Uterus (tissue), 4 donors: ENCODE results near the gene MOSPD3. TPM values are rescaled to one million over a fixed set of nuclear protein-coding genes. Genes with fewer than 3 reads are reported as not detected.

ENCODE experiments used
- DNase-seq, 2 donors: peaks; one replicate each; pipeline ENCODE4 v3.0.0-alpha.2; 2019 to 2020
- H3K27ac ChIP-seq, 2 donors: fragments of 200-600 bp; sonication (generic); 1 replicate in 1 of 2; 2 replicates in 1 of 2; pipeline ENCODE4 v1.5.1; 2016 to 2018
- H3K27me3 ChIP-seq, 2 donors: fragments of 200-600 bp; sonication (generic); one replicate each; pipeline ENCODE4 v1.5.1; 2018 to 2019; ENCODE audit warnings: control low read depth in 1 of 2
- H3K36me3 ChIP-seq, 2 donors: fragments of 200-600 bp; sonication (generic); one replicate each; pipeline ENCODE4 v1.5.1; 2019; ENCODE audit warnings: control low read depth in 1 of 2
- H3K4me1 ChIP-seq, 2 donors: fragments of 200-600 bp; sonication (generic); one replicate each; pipeline ENCODE4 v1.5.1; 2018 to 2019; ENCODE audit warnings: control low read depth in 1 of 2
- H3K4me3 ChIP-seq, 2 donors: fragments of 200-600 bp; sonication (generic); 1 replicate in 1 of 2; 2 replicates in 1 of 2; pipeline ENCODE4 v1.5.1; 2018 to 2019; ENCODE audit warnings: mild to moderate bottlenecking in 1 of 2
- H3K9me3 ChIP-seq, 2 donors: fragments of 200-600 bp; sonication (generic); one replicate each; pipeline ENCODE4 v1.5.1; 2019; ENCODE audit warnings: control low read depth in 1 of 2
- POLR2A ChIP-seq, 2 donors: fragments of 450-650 bp; IDR thresholded peaks; one replicate each; pipeline ENCODE4 v1.6.1; 2016; ENCODE audit warnings: antibody characterized with exemption in 2 of 2, mild to moderate bottlenecking in 1 of 2, moderate library complexity in 1 of 2
- intact Hi-C: fragments of 100-400 bp; cut with DNase I; formaldehyde crosslinking; loops from one replicate; pipeline ENCODE4 v1.15.1; 2023; ENCODE audit warnings: low total_unique reads
- total RNA-seq, 4 donors: library from RNA; depleted of rRNA in 3 of 4; stranded (reverse); fragments of >200 nt in 3 of 4; gene quantifications; one replicate each; pipeline versions ENCODE4 v1.1.0 to v1.2.4, GENCODE V29; 2014 to 2023
- TF ChIP-seq, protein P1 (sequence below), 4 experiments: fragments of 200-600 bp in 2 of 4; fragments of 450-650 bp in 2 of 4; sonication (generic) in 2 of 4; IDR thresholded peaks; one replicate each; pipeline ENCODE4 v1.5.1; 2016 to 2019; ENCODE audit warnings: antibody characterized with exemption in 4 of 4, mild to moderate bottlenecking in 2 of 4, moderate library complexity in 1 of 4
- donor health status: DM: yes; HTN: yes; CAD: no.

Gene MOSPD3
- total RNA-seq, 4 donors from 2014 or later, result 1.3 to 35.3 (median 15.1) TPM

- intact Hi-C loops, result no loop called here
- DNase-seq, result no peak
- Histone ChIP-seq H3K4me3 (no peak overlapping the region), H3K27ac (no peak overlapping the region), H3K4me1 (peaks cover 0 to 6% of the 10 kb centered on the region in 2 donors), H3K9me3 (no peaks in the 10 kb centered on the region), H3K27me3 (no peaks in the 10 kb centered on the region), H3K36me3 (no peaks in the 10 kb centered on the region)
- no peak for TF ChIP-seq POLR2A (IDR thresholded peaks at IDR 0.05)
- TF ChIP-seq, protein P1, sequence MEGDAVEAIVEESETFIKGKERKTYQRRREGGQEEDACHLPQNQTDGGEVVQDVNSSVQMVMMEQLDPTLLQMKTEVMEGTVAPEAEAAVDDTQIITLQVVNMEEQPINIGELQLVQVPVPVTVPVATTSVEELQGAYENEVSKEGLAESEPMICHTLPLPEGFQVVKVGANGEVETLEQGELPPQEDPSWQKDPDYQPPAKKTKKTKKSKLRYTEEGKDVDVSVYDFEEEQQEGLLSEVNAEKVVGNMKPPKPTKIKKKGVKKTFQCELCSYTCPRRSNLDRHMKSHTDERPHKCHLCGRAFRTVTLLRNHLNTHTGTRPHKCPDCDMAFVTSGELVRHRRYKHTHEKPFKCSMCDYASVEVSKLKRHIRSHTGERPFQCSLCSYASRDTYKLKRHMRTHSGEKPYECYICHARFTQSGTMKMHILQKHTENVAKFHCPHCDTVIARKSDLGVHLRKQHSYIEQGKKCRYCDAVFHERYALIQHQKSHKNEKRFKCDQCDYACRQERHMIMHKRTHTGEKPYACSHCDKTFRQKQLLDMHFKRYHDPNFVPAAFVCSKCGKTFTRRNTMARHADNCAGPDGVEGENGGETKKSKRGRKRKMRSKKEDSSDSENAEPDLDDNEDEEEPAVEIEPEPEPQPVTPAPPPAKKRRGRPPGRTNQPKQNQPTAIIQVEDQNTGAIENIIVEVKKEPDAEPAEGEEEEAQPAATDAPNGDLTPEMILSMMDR (IDR thresholded peaks at IDR 0.05), result no peak
Observed at GRCh38 chr7:100598425-100598824, 13.9 kb upstream of the MOSPD3 start.

GRCh38 chr7:100599911-100600729 is 12.2 kb upstream of the MOSPD3 start:
- TF ChIP-seq, protein P1 (IDR thresholded peaks at IDR 0.05), result no peak
- no peak for TF ChIP-seq POLR2A (IDR thresholded peaks at IDR 0.05)
- no peaks in the 10 kb centered on the region for H3K27me3 ChIP-seq
- no peak overlapping the region for H3K27ac ChIP-seq
- peaks cover 0 to 11% of the 10 kb centered on the region in 2 donors for H3K4me1 ChIP-seq
- no peaks in the 10 kb centered on the region for H3K36me3 ChIP-seq
- DNase-seq, result no peak
- no peaks in the 10 kb centered on the region for H3K9me3 ChIP-seq
- intact Hi-C loops, result no loop called here
- H3K4me3 ChIP-seq, result no peak overlapping the region

GRCh38 chr7:100600730-100601038 is 11.7 kb upstream of the MOSPD3 start:
- Histone ChIP-seq H3K4me3 (no peak overlapping the region), H3K36me3 (no peaks in the 10 kb centered on the region), H3K4me1 (peaks cover 0 to 11% of the 10 kb centered on the region in 2 donors), H3K9me3 (no peaks in the 10 kb centered on the region), H3K27me3 (no peaks in the 10 kb centered on the region), H3K27ac (no peak overlapping the region)
- TF ChIP-seq, protein P1 (IDR thresholded peaks at IDR 0.05), result no peak
- no peak for TF ChIP-seq POLR2A (IDR thresholded peaks at IDR 0.05)
- intact Hi-C loops, result no loop called here
- DNase-seq, result no peak

DNA sequence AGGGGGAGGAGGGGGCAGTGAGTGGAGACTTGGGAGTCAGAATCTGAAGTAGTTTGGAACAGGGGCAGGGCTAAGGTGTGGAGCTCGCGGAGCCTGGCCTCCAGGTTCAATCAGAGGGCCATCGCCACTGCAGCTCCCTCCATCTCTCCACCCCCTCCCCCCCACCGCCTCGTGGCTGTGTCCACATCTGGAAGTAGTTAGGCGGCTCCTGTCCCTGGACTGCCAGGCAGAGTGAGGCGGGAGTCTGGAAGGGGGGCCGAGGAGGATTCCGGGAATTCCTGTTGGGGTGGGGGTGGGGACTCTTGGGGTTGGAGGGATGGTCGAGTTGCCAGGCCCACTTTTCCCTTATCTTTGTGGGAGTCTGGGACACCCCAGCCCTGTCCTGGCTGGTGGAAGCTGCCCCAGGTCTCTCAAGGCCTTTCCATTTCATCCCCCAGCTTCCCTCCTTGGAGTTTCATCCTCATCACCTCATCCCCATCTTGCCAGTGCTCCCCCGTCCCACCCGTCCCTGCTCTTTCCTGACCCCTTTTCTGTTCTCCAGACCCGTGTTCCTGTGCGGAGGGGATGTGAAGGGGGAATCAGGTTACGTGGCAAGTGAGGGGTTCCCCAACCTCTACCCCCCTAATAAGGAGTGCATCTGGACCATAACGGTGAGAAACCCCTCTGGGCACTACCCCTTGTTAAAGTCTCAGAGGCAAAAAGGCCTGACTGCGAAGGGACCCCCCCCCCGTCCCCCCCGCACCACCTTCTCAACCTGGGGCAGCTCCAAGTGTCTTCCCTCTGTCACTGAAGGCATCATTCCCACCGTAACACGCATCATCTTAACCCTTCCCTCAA is 9.2 kb upstream of the MOSPD3 start:
- DNase-seq, result peak; percentile 91 to 92
- Histone ChIP-seq H3K4me3 (peak overlapping the region; percentile 53 to 79), H3K4me1 (peaks cover 0 to 11% of the 10 kb centered on the region in 2 donors), H3K27me3 (no peaks in the 10 kb centered on the region), H3K36me3 (no peaks in the 10 kb centered on the region), H3K27ac (peak overlapping the region; percentile 83 to 94), H3K9me3 (no peaks in the 10 kb centered on the region)
- TF ChIP-seq, protein P1 (IDR thresholded peaks at IDR 0.05), result no peak
- no peak for TF ChIP-seq POLR2A (IDR thresholded peaks at IDR 0.05)
- intact Hi-C loops, result no loop called here

DNA sequence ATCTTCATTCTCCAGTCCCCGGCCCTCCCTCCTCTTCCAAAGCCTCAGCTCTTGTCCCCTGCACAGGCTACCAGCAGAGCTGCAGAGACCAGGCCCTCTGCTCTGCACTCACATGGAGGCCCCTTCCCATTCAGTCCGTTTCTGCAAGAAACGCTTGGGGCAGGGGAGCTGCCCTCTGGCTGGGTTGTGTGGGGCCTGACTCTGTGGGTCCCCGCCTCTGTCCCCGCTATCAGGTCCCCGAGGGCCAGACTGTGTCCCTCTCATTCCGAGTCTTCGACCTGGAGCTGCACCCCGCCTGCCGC is 8.7 kb upstream of the MOSPD3 start:
- TF ChIP-seq, protein P1 (IDR thresholded peaks at IDR 0.05), result no peak
- no peak for TF ChIP-seq POLR2A (IDR thresholded peaks at IDR 0.05)
- peaks cover 0 to 11% of the 10 kb centered on the region in 2 donors for H3K4me1 ChIP-seq
- no peaks in the 10 kb centered on the region for H3K9me3 ChIP-seq
- no peaks in the 10 kb centered on the region for H3K36me3 ChIP-seq
- intact Hi-C loops, result no loop called here
- no peaks in the 10 kb centered on the region for H3K27me3 ChIP-seq
- peak overlapping the region; percentile 83 to 94 for H3K27ac ChIP-seq
- no peak for DNase-seq
- peak overlapping the region; percentile 53 to 79 for H3K4me3 ChIP-seq
